Right ventricle myocardium superior (tissue), 1 donor: Measurements from ENCODE around the gene GDF7. TPM values are rescaled to one million over a fixed set of nuclear protein-coding genes. Genes with fewer than 3 reads are reported as not detected.

Source experiments
- ATAC-seq: fragments of 200-7000 bp; cut with Tn5 transposase; one replicate; pipeline ENCODE4 v1.9.1; 2020; ENCODE audit warnings: mild to moderate bottlenecking; ENCODE audit not compliant: poor library complexity
- DNase-seq: peaks from one replicate; pipeline ENCODE4 v3.0.0-alpha.2; 2020
- intact Hi-C: fragments of 100-400 bp; cut with DNase I; formaldehyde crosslinking; loops from one replicate; pipeline ENCODE4 v1.11.2; 2022
- total RNA-seq: library from RNA; stranded (reverse); fragmentation: NEBNext Ultra II Directional; extraction: Animal tissue kit (Norgen Biotek cat#: 25700); gene quantifications from one replicate; pipeline ENCODE4 v1.2.1, GENCODE V29; 2021
- donor health status: DM: no; HTN: yes; CAD: no; lungs with severe emphysema.

The GDF7 gene
- total RNA-seq, 1 donor from 2014 or later = 0.38 TPM

- intact Hi-C loops = no loop called here
- no peak for ATAC-seq
- no peak for DNase-seq
These were observed 11.1 kb downstream of the GDF7 start for GRCh38 chr2:20678086-20678395.

DNA sequence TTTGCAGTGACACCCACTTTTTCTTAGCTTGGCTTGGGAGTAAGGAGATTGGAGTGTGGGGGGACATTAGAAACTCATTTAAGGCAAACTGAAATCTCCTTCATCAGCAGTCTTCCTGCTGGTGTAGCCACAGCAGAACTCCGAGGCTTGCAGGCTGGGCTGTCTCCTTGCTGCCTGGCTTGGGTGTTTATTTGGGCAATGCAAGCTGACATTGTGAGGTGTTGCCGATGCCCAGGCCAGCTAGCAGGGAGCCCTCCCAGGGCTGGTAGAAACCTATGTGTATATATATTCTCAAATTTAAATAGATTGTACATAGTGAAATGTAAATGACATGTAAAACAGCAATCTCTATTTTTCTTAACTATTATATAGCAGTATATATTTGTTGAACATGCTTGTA lies 11.8 kb downstream of the GDF7 start:
- ATAC-seq = no peak
- intact Hi-C loops = no loop called here
- no peak for DNase-seq

GRCh38 chr2:20680744-20681375 lies 13.9 kb downstream of the GDF7 start:
- DNase-seq (no peak), ATAC-seq (no peak)
- intact Hi-C loops = no loop called here

DNA sequence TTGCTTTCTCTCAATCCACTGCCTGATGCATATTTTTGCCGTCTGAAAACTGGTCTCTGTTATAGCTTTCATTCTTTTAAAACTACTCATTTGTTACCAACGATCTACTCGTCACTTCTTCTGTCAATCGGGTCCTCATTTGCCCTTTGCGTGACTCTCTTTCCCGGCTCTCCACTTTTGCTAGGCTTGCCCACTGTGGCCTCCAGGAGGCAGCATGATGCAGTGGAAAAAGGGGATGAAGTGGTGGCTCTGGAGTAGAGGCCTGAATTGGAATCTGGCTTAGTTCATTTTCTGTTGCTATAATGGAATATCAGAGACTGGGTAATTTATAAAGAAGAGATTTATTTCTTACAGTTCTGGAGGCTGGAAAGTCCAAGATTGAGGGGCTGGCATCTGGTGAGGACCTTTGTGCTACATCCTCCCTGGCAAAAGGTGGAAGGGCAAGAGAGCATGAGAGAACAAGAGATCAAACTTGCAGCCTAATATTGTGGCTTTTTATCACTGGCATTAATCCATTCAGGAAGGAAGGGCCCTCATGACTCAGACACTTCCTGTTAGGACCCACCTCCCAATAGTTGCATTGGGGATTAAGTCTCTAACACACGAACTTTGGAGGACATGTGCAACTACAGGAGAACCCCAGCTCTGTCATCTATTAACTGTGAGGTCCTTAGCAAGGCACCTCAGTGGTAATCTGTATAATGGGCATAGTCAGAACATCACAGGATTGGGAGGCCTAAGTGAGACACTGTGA lies 15.4 kb downstream of the GDF7 start:
- no peak for ATAC-seq
- intact Hi-C loops = no loop called here
- no peak for DNase-seq

GRCh38 chr2:20684581-20685063 lies 17.7 kb downstream of the GDF7 start:
- no peak for ATAC-seq
- no peak for DNase-seq
- intact Hi-C loops = no loop called here

DNA sequence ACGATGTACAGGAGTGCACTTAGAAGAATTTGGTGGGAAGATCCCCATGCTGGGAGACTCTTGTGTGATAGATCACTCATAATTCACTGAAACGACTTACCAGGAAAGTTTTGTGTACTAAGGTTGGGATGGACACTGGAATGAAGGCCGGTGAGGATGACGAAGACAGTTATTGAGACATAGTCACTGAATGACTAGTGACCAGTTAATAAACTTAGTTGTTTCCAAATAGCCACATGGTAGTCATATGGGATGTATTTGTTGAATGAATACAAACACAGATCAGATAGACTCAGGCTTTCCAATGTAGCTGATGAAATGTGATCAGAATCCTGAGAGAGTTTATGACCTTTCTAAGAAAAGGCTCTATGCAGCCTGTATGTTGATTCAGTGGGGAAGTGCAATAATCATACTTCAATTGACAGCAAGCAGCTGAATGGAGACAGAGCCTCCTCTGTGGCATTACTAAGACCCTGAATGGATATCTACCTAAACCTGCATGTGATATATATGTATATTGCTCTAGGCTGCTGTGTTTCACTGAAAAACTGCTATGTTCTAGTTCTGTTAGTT lies 20.4 kb downstream of the GDF7 start:
- DNase-seq = no peak
- intact Hi-C loops = no loop called here
- no peak for ATAC-seq

DNA sequence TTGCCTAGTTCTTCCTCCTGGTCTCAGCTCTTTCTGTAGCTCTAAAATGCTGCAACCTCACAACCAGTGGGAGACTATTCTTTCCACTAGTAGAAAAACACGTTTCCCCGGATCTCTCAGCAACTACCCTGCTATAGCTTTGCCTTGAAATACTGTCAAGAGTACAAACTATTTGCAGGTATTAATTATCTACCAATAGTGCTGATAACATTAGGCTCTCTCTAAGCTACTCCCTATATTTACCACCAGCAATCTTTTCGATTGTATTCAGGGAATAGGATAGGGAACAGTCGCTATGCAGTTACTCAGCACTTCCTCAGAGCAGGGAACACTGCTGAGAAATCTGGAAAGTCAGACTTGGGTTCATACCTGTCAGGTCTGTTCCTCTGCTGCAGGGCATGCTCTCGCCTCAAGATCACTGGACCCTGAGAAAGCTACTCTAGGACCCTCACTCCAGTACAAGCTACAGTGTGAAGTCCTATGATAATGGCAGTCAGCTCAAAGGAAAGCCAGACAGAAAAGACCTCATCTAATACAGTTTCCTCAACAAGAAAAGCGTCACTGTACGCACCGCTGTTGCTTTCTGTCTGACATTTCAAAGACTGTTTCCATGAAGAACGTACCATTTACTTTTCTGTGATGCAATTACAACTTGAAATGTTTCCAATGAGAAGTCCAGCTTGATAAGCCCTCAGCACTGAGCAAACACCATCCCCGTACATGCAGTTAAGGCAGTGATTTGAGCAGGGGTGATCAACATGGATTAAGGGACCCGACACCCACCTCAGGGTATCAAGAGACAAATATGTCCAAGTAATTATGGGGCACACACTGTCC lies 22.7 kb downstream of the GDF7 start:
- DNase-seq (no peak), ATAC-seq (no peak)

DNA sequence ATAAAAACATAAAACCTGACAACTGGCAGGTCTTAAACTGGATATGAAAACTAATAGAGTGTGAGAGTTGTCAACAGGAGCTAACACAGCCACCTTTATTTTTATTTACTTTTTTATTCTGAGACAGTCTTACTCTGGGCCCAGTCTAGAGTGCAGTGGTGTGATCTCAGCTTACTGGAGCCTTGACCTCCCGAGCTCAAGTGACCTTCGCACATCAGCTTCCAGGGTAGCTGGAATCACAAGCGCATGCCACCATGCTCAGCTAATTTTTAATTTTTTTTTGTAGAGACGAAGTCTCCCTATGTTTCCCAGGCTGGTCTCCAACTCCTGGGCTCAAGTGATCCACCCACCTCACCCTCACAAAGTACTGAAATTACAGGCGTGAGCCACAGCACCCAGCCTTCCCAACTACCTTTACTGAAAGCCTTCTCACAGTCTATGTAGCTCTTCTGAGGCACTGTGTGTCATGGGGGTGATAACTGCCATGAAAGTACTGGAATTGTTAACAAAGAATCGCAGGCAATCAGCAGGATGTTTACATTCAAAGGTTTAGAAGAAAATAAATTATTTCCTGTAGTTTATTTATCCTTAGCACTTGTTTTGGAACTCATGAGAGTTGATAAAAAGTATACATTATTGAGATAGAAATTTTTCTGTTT lies 24.3 kb downstream of the GDF7 start:
- intact Hi-C loops = no loop called here
- ATAC-seq (no peak), DNase-seq (no peak)

More for the DNA sequence above, 22.7 kb downstream of the GDF7 start:
- intact Hi-C loops = no loop called here

DNA sequence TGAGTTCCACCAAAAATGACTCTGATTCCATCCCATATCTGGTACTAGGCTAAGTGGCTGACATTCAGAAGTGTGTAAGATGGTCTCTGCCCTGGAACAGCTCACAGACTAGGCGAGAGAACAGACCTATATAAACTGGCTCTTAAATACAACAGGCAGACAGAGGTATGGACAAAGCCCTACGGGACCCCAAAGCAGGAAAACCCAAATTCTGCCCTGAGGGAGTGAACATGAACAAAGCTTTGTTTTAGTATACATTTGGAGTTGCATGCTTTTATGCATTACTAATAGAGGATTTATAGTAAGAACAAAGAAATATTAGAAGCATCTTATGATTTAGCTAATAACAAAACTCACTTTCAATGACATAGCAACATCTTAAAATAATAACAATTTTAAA lies 25.1 kb downstream of the GDF7 start:
- DNase-seq = no peak
- intact Hi-C loops = no loop called here

DNA sequence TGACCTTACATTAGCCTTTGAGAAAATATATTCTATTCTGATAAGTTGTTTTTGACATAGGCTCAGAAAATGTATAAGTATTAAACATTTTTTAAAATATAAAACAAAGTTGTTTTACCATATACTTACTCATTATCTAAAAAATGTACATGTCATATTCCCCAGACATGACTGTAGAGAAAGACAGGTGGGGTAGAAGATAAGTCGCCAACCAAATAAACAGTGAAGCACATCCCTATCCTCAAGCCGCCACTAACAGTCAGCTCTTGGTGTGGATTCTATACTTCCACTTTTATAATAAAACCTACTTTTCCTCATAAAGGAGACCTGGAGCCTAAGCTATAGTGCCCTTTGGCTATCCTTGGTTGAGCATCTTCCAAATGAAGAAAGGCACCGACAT lies 26.4 kb downstream of the GDF7 start:
- DNase-seq (no peak), ATAC-seq (no peak)
- intact Hi-C loops = no loop called here

More for the DNA sequence above, 25.1 kb downstream of the GDF7 start:
- no peak for ATAC-seq

- DNase-seq (no peak), ATAC-seq (no peak)
- intact Hi-C loops = no loop called here
These were observed 29.4 kb downstream of the GDF7 start for GRCh38 chr2:20696366-20696765.

GRCh38 chr2:20697322-20697934 lies 30.5 kb downstream of the GDF7 start:
- no peak for DNase-seq
- no peak for ATAC-seq
- intact Hi-C loops = no loop called here

DNA sequence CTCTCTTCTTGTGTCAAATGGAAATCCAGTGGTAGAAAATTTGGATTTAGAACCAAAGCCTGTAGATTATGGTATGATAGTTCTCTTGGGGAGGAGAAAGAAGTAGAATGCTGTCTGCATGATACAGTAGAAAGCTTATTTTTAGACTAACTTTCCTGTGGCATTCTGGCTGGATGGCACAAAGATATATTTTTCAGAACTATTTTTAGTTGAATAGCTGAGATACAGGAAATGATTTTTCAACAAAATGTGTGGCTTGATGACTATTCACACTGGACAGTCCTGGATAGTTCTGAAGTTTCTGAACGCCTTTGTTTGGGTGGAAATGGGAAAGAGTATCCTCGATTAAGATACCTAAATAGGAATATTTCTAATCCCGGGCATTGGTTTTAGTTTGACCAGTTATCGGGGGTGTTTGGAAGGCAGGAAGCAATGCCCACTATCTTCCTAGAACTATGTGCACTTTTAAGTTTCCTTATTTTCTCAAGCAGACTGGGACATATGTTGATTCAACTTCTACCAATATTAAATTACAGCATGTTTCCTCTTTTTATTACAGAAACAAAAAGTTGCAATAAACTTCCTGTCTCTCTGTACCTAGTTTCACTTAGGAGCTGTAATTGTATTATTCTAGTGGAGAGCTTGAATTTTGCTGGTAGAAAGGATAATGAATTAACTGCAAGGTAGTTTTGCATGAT lies 32.1 kb downstream of the GDF7 start:
- intact Hi-C loops = no loop called here
- ATAC-seq (no peak), DNase-seq (no peak)

DNA sequence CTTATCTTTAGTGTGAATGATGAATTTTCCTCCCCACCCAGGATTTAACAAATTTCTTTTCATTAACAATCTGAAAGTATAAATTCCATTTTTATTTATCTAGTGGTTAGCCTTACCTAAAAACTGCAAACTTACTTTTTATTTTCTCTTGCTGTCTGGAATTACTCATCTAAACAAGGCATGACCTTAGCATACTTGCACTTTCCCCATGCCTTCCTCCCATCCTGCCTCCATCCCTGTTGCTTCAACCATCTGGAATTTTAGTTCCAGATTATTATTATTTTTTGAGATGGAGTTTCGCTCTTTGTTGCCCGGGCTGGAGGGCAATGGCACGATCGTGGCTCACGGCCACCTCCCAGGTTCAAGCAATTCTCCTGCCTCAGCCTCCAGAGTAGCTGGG lies 35.6 kb downstream of the GDF7 start:
- intact Hi-C loops = no loop called here
- ATAC-seq = no peak
- DNase-seq = no peak

GRCh38 chr2:20704886-20705285 lies 37.9 kb downstream of the GDF7 start:
- DNase-seq (no peak), ATAC-seq (no peak)
- intact Hi-C loops = no loop called here

- DNase-seq = no peak
- intact Hi-C loops = no loop called here
- ATAC-seq = no peak
These were observed 39.3 kb downstream of the GDF7 start for GRCh38 chr2:20706217-20706616.

DNA sequence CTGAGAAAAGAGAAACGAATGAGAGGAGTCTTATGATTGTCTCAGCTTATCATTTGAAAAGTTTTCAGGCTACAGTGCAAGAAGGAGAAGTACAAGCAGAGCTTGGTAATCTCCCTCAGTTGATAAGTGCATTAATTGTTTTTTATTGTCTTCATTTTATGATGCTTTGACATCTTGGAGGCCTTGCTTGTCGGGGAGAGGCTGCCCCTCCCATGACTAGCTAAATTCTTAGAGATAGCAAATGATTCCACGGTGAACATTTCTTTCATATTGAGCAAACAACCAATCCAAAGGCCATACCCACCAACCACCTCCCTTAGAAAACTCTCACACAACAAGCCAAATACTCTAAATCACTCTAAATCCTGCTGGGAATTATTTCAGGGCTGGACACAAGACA lies 39.8 kb downstream of the GDF7 start:
- ATAC-seq (no peak), DNase-seq (no peak)
- intact Hi-C loops = no loop called here

- intact Hi-C loops = no loop called here
- ATAC-seq = no peak
- DNase-seq = no peak
These were observed 40.7 kb downstream of the GDF7 start for GRCh38 chr2:20707601-20708000.
